H54 (cell line): ENCODE results near the gene BMX.

ENCODE experiments used
- DNase-seq: peaks from one replicate; pipeline ENCODE4 v3.0.0; 2011; ENCODE audit warnings: low spot score, mixed read lengths; ENCODE audit not compliant: insufficient read length
- FAIRE-seq: peaks from 3 replicates; lab custom pipeline; 2011; peaks lifted over from hg19 to GRCh38; lab: Jason Lieb, UNC
- POLR2A ChIP-seq: IDR thresholded peaks from 2 replicates; pipeline ENCODE4 v1.6.1; 2011; ENCODE audit warnings: low read depth, mild to moderate bottlenecking, low read length

BMX gene

DNA sequence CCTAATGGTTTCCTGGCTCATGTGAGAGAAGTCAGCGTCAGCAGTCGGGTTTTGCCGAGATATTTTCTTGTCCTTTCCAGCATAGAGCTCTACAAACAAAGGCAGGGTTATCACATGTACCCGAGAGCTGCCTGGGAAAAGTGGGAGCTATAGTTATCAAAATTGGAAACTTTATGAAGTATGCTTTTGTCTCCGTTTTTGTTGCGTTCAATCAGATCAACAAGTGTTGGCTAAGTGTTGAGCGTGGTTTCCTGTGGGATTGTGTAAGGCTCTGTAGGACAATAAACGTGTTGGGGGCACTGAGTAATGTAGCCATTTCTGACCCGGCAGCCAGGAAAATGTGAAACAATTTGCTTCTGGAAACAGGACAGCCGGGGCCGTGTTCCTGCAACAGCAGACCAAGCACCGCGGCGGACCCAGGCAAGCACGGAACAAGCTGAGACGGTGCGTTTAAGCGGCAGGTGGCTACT lies at the start of gene BMX:
TSS of gene BMX (plus strand) at position 311 of the 470 bp plus-strand sequence. CDS start 7,547 bp downstream, outside the sequence.
- no peak for TF ChIP-seq POLR2A
- no peak for DNase-seq
- no peak for FAIRE-seq

- no peak for DNase-seq
- no peak for TF ChIP-seq POLR2A
Observed at GRCh38 chrX:15451913-15452312, 48.7 kb upstream of the BMX start.

GRCh38 chrX:15464704-15465103 lies 35.9 kb upstream of the BMX start:
- DNase-seq: no peak
- no peak for FAIRE-seq
- no peak for TF ChIP-seq POLR2A

More at GRCh38 chrX:15451913-15452312, 48.7 kb upstream of the BMX start:
- FAIRE-seq: no peak

GRCh38 chrX:15465347-15465746 lies 35.3 kb upstream of the BMX start:
- FAIRE-seq: no peak
- no peak for TF ChIP-seq POLR2A
- no peak for DNase-seq

DNA sequence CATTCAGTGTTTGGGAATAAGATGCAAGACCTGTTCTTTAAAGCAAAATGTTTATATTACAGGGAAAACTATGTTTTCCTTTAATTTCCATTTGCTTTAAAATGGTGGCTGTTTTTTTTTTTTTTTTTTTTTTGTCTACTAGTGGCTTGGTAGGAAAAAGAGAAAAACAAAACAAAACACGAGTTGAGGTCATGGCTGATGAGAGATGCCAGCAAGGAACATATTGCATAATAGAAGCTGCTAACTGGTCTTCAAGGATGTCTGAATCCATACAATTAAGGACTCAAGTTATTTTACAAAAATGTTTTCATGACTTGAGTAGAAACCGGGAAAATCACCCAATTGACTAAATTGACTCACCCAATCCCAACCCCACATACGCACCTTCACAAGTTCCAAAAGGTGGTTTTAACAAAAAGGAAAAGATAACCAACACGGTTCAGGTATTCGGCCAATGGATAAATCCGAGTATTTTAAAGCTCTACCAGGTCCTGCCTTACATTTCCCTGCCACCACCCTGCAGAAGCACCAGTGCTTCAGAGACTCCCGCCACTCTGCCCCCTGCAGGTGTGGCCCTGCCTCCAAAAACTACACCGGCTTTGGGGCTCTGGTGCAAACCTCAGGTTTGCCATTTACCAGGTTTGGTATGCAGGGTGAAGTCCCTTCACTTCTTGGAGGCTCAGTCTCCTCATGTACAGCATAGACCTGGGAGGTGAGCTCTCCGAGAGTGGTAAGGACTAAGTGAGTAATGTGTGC lies 34.5 kb upstream of the BMX start:
- TF ChIP-seq POLR2A: no peak
- no peak for FAIRE-seq
- no peak for DNase-seq

DNA sequence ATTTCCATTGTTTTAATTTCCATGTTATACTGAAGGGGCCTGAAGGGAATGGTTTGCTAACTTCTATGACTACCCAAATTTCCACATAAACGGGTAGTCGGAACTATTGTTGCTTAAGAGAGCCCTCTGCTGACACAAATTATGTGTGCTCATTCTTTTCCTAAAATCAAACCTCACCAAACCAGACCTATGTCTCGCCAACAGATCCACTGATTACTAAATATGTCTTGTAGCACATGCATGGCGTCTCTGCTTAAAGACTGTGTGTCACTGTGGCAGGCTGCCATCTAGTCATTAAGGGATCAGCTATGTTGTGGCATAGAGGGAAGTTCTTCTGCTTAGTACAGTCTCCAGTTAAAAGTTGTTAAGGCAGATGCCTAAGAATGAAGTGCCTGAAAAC lies 32.6 kb upstream of the BMX start:
- no peak for FAIRE-seq
- TF ChIP-seq POLR2A: no peak
- no peak for DNase-seq

- no peak for FAIRE-seq
- DNase-seq: no peak
- TF ChIP-seq POLR2A: no peak
Observed at GRCh38 chrX:15469613-15470012, 31.0 kb upstream of the BMX start.

- DNase-seq (no peak), FAIRE-seq (no peak)
- no peak for TF ChIP-seq POLR2A
Observed at GRCh38 chrX:15471028-15471427, 29.6 kb upstream of the BMX start.

DNA sequence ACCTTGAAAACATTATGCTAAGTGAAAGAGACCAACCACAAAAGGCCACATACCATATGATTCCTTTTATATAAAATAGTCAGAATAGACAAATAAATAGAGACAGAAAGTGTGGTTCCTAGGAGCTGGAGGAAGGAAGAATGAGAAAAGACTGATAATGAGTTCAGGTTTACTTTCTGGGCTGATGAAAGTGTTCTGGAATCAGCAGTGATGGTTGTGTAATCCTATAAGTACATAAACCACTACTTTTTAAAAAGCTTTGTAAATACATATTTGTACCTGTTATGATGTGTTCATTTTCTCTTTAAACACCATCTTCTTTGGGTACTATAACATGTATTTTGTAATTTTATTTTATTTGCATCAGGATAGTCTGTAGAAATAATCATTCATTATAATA lies 28.1 kb upstream of the BMX start:
- no peak for DNase-seq
- no peak for TF ChIP-seq POLR2A
- no peak for FAIRE-seq

DNA sequence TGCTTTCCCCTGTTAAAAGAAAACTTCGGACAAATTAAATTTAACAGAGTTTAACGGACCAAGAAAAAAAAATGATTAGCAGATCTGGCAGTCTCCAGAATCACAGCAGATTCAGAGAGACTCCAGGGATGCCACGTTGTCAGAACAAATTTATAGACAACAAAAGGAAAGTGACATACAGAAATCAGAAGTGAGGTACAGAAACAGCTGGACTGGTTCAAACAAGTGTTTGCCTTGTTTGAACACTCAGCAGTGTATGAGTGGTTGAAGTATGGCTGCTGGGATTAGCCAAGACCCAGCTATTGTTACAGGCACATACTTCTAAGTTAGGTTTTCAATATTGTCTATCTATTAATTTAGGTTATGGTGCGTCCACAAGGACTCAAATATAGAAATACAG lies 26.6 kb upstream of the BMX start:
- TF ChIP-seq POLR2A: no peak
- DNase-seq: no peak
- FAIRE-seq: no peak

GRCh38 chrX:15475021-15475420 lies 25.6 kb upstream of the BMX start:
- no peak for DNase-seq
- FAIRE-seq: no peak
- no peak for TF ChIP-seq POLR2A

DNA sequence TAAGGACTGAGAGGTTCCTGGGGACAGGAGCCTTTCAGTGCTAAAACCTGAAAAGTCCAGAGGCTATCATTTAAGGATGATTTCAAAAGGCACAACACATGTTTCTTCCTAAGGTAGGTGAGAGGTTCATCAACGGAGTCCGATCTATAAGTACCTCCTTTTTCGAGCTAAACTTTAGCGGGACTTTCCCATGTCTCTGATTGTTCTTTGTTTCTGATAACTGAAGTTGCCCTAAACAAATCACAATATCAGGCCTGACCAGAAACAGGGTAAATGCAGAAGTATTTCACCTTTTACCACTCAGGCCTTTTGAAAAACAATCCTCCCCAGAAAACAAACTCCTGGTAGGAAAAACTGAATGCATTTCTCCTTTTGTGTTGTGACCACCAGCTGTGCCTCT lies 25.1 kb upstream of the BMX start:
- DNase-seq (no peak), FAIRE-seq (no peak)
- TF ChIP-seq POLR2A: no peak

DNA sequence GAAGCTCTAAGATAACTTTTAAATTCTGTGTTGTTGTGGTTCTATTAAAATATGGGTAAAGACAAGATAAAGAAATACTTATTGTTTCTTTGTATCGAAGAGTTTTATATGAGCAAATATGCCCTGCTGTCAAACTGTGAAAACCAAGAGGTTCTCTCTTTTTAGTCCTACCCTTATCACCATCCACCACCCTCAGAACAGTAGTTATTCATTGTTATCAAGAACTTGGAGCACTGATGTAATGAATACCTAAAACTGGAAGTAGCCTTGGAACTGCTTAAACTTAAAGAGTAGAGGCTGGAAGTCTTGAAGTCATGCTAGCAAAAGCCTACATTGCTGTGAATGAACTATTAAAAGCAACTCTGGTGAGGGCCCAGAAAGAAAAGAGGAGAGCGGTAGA lies 16.7 kb upstream of the BMX start:
- FAIRE-seq (no peak), DNase-seq (no peak)

DNA sequence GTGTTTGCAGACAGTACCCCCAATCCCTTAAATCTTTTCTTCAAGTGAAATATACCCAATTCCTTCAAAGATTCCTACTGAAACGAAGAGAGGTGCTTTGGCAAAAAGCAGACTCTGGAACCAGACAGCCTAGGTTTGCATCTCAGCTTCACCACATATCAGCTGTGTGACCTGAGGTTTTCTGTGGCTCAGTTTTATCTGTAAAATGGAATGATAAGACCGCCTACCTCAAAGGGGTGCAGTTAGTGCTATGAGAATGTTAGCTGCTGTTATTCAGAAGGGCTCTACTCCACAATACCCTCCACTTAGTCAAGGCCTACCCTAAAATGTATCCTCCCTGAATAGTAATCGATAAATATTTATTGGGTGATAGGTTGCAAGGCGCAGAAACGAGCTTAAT lies 8.1 kb upstream of the BMX start:
- DNase-seq: no peak
- no peak for FAIRE-seq
- no peak for TF ChIP-seq POLR2A

More for the DNA sequence above, 16.7 kb upstream of the BMX start:
- TF ChIP-seq POLR2A: no peak
